PFSK-1 (cell line): Measurements from ENCODE around the gene RPGR.

Experiments
- FOXP2 ChIP-seq: optimal IDR thresholded peaks from 2 replicates; pipeline ENCODE3; 2011; ENCODE audit warnings: borderline replicate concordance, control low read depth, inconsistent platforms; ENCODE audit not compliant: insufficient read depth; ENCODE audit errors: extremely low read length, extremely low read depth
- POLR2AphosphoS5 ChIP-seq: IDR thresholded peaks from 2 replicates; pipeline ENCODE4 v1.6.1; 2012; ENCODE audit warnings: low read depth, mild to moderate bottlenecking, control low read depth, low read length, moderate library complexity
- TAF1 ChIP-seq: IDR thresholded peaks from 2 replicates; pipeline ENCODE4 v1.6.1; 2012; ENCODE audit warnings: low read length, control low read depth, borderline replicate concordance; ENCODE audit not compliant: insufficient read depth

GRCh38 chrX:38374431-38374830, 47.1 kb upstream of the RPGR start:
- TF ChIP-seq TAF1 (no peak), POLR2AphosphoS5 (no peak), FOXP2 (no peak)
